Thoracic aorta (tissue), 2 donors: Measurements from ENCODE around the gene KRT31. TPM values are rescaled to one million over a fixed set of nuclear protein-coding genes. Genes with fewer than 3 reads are reported as not detected.

Experiments
- ATAC-seq: fragments of 150-250 bp; one replicate; pipeline ENCODE4 v1.8.0; 2017; ENCODE audit warnings: low read depth; ENCODE audit not compliant: insufficient number of reproducible peaks, low FRiP score
- DNase-seq: peaks from one replicate; pipeline ENCODE4 v3.0.0-alpha.2; 2020; ENCODE audit warnings: low spot score
- H3K27ac ChIP-seq, 2 donors: fragments of 200-600 bp; sonication (generic); 1 replicate in 1 of 2; 2 replicates in 1 of 2; pipeline ENCODE4 v1.5.1; 2016; ENCODE audit warnings: mild to moderate bottlenecking in 2 of 2, moderate library complexity in 2 of 2
- H3K27me3 ChIP-seq: fragments of 200-600 bp; sonication (generic); replicated peaks from 2 replicates; pipeline ENCODE4 v1.6.0; 2016; ENCODE audit warnings: mild to moderate bottlenecking; ENCODE audit not compliant: insufficient read depth
- H3K36me3 ChIP-seq: fragments of 200-600 bp; sonication (generic); one replicate; pipeline ENCODE4 v1.5.1; 2016
- H3K4me1 ChIP-seq, 2 donors: fragments of 200-600 bp; sonication (generic); 1 replicate in 1 of 2; 2 replicates in 1 of 2; pipeline versions ENCODE4 v1.5.1 to v1.6.0; 2016; ENCODE audit warnings: low read depth in 2 of 2, mild to moderate bottlenecking in 1 of 2; ENCODE audit not compliant: control insufficient read depth in 1 of 2
- H3K4me3 ChIP-seq: fragments of 200-600 bp; sonication (generic); 2 replicates; pipeline ENCODE4 v1.5.1; 2016; ENCODE audit warnings: mild to moderate bottlenecking
- H3K9me3 ChIP-seq: fragments of 200-600 bp; sonication (generic); 2 replicates; pipeline ENCODE4 v1.5.1; 2016
- CTCF ChIP-seq: fragments of 200-600 bp; sonication (generic); IDR thresholded peaks from one replicate; pipeline ENCODE4 v1.5.1; 2019; ENCODE audit warnings: antibody characterized with exemption
- total RNA-seq, 2 donors: library from RNA; depleted of rRNA; stranded (reverse); fragments of >200 nt; gene quantifications; one replicate each; pipeline versions ENCODE4 v1.1.0 to v1.2.3, GENCODE V29; 2016

Gene KRT31
- total RNA-seq, 2 donors from 2014 or later = not detected

GRCh38 chr17:41421617-41422016 is 24.2 kb upstream of the KRT31 start:
- H3K27me3 ChIP-seq = no peaks in the 10 kb centered on the region
- H3K36me3 ChIP-seq = no peaks in the 10 kb centered on the region
- no peak overlapping the region for H3K27ac ChIP-seq
- ATAC-seq = no peak
- no peaks in the 10 kb centered on the region for H3K9me3 ChIP-seq
- H3K4me1 ChIP-seq = peaks cover under 1 to 13% of the 10 kb centered on the region in 2 donors
- no peak for DNase-seq
- no peak overlapping the region for H3K4me3 ChIP-seq
- TF ChIP-seq CTCF = no peak

- ATAC-seq = no peak
- no peak for DNase-seq
- no peak for TF ChIP-seq CTCF
Measured at GRCh38 chr17:41421116-41421515, 23.7 kb upstream of the KRT31 start.

GRCh38 chr17:41420134-41420533 is 22.7 kb upstream of the KRT31 start:
- DNase-seq (no peak), ATAC-seq (no peak)
- Histone ChIP-seq H3K27me3 (no peaks in the 10 kb centered on the region), H3K4me3 (no peak overlapping the region), H3K4me1 (peaks cover 7 to 27% of the 10 kb centered on the region in 2 donors), H3K36me3 (no peaks in the 10 kb centered on the region), H3K9me3 (no peaks in the 10 kb centered on the region), H3K27ac (no peak overlapping the region)
- no peak for TF ChIP-seq CTCF

More at GRCh38 chr17:41421116-41421515, 23.7 kb upstream of the KRT31 start:
- H3K9me3 ChIP-seq = no peaks in the 10 kb centered on the region
- no peaks in the 10 kb centered on the region for H3K27me3 ChIP-seq
- no peak overlapping the region for H3K27ac ChIP-seq
- H3K36me3 ChIP-seq = no peaks in the 10 kb centered on the region
- no peak overlapping the region for H3K4me3 ChIP-seq
- peaks cover 6 to 18% of the 10 kb centered on the region in 2 donors for H3K4me1 ChIP-seq

GRCh38 chr17:41419716-41420115 is 22.3 kb upstream of the KRT31 start:
- H3K27ac ChIP-seq = no peak overlapping the region
- no peak for ATAC-seq

GRCh38 chr17:41418116-41418860 is 20.9 kb upstream of the KRT31 start:
- Histone ChIP-seq H3K4me1 (peaks cover 7 to 29% of the 10 kb centered on the region in 2 donors), H3K4me3 (no peak overlapping the region), H3K27ac (no peak overlapping the region), H3K9me3 (no peaks in the 10 kb centered on the region), H3K36me3 (no peaks in the 10 kb centered on the region), H3K27me3 (no peaks in the 10 kb centered on the region)
- no peak for ATAC-seq
- no peak for DNase-seq
- no peak for TF ChIP-seq CTCF

More at GRCh38 chr17:41419716-41420115, 22.3 kb upstream of the KRT31 start:
- no peak for TF ChIP-seq CTCF
- H3K4me1 ChIP-seq = peaks cover 7 to 29% of the 10 kb centered on the region in 2 donors
- H3K36me3 ChIP-seq = no peaks in the 10 kb centered on the region
- no peaks in the 10 kb centered on the region for H3K27me3 ChIP-seq
- H3K4me3 ChIP-seq = no peak overlapping the region
- no peak for DNase-seq
- no peaks in the 10 kb centered on the region for H3K9me3 ChIP-seq
